HG03095 (cell line): ENCODE results near the gene GCC2.
"Not testable (repeated sequence)": the region's sequence is repeated elsewhere in the genome, so short reads cannot be mapped to it uniquely, and the experiment has no call there.

Experiments
- ATAC-seq: cut with Tn5 transposase; IDR thresholded peaks from one replicate; pipeline ENCODE4 v1.9.1; 2021; ENCODE audit warnings: moderate library complexity; ENCODE audit not compliant: unreplicated experiment

GCC2 gene

GRCh38 chr2:108444941-108445840 lies 3.8 kb upstream of the GCC2 start:
- no peak for ATAC-seq

GRCh38 chr2:108446703-108447102 lies 2.3 kb upstream of the GCC2 start:
- ATAC-seq, result no peak

- ATAC-seq, result no peak
Observed at GRCh38 chr2:108447947-108448677, 894 bp upstream of the GCC2 start.

- peak; percentile 30 for ATAC-seq
Observed at GRCh38 chr2:108449410-108450130, 564 bp downstream of the GCC2 start.

GRCh38 chr2:108450863-108451262 lies 1.9 kb downstream of the GCC2 start:
- ATAC-seq, result no peak

- ATAC-seq, result no peak
Observed at GRCh38 chr2:108451976-108452375, 3.0 kb downstream of the GCC2 start.

- not testable (repeated sequence) for ATAC-seq
Observed at GRCh38 chr2:108453530-108453929, 4.5 kb downstream of the GCC2 start.

- ATAC-seq, result no peak
Observed at GRCh38 chr2:108454440-108454839, 5.4 kb downstream of the GCC2 start.

GRCh38 chr2:108455571-108455970 lies 6.6 kb downstream of the GCC2 start:
- ATAC-seq, result no peak

- no peak for ATAC-seq
Observed at GRCh38 chr2:108458082-108458481, 9.1 kb downstream of the GCC2 start.

GRCh38 chr2:108459441-108459840 lies 10.4 kb downstream of the GCC2 start:
- ATAC-seq, result no peak

GRCh38 chr2:108460345-108461037 lies 11.5 kb downstream of the GCC2 start:
- ATAC-seq, result peak; percentile 93

- no peak for ATAC-seq
Observed at GRCh38 chr2:108477099-108477498, 28.1 kb downstream of the GCC2 start.

GRCh38 chr2:108485253-108485652 lies 36.2 kb downstream of the GCC2 start:
- ATAC-seq, result no peak

GRCh38 chr2:108490506-108491122 lies 41.6 kb downstream of the GCC2 start:
- no peak for ATAC-seq

GRCh38 chr2:108491848-108492247 lies 42.8 kb downstream of the GCC2 start:
- no peak for ATAC-seq

GRCh38 chr2:108492364-108492763 lies 43.4 kb downstream of the GCC2 start:
- ATAC-seq, result no peak

- not testable (repeated sequence) for ATAC-seq
Observed at GRCh38 chr2:108496167-108496566, 47.2 kb downstream of the GCC2 start.

- ATAC-seq, result not testable (repeated sequence)
Observed at GRCh38 chr2:108507620-108508019, 58.6 kb downstream of the GCC2 start.

- ATAC-seq, result not testable (repeated sequence)
Observed at GRCh38 chr2:108512431-108512830, 63.4 kb downstream of the GCC2 start.
